ENCODE data around the gene KIAA1549.
A peak's percentile ranks its signal among the peaks of the same experiment; 100 is the strongest.
"Not testable (repeated sequence)": the region's sequence is repeated elsewhere in the genome, so short reads cannot be mapped to it uniquely, and the experiment has no call there.

KIAA1549 gene

GRCh38 chr7:138981332-138982203 is at the start of gene KIAA1549:
TSS of gene KIAA1549 (minus strand) at chr7:138981389. CDS start at chr7:138981269, 120 bp downstream.
- TF ChIP-seq EZH2phosphoT487 (conservative IDR thresholded peaks at IDR 0.05; ENCODE audit: low read length) (no peak), CTCF (IDR thresholded peaks at IDR 0.05; ENCODE audit: insufficient read depth, low read length, poor library complexity, severe bottlenecking) (no peak)
- H4K20me1 ChIP-seq (ENCODE audit: low read depth, low read length), result no peaks in the 10 kb centered on the region
- H3K27me3 ChIP-seq (ENCODE audit: low read length), result no peaks in the 10 kb centered on the region
- H3K79me2 ChIP-seq (ENCODE audit: insufficient read depth, low read length), result no peaks in the 10 kb centered on the region
- no peaks in the 10 kb centered on the region for H3K9me3 ChIP-seq (ENCODE audit: insufficient read depth, low read length)
- H3K4me2 ChIP-seq (ENCODE audit: low read depth, low read length, poor library complexity, severe bottlenecking), result peak within 1 kb of the TSS; percentile 60
- H3F3A ChIP-seq (ENCODE audit: insufficient read depth), result no peaks in the 10 kb centered on the region
- H3K27ac ChIP-seq (ENCODE audit: low read depth, low read length), result no peak within 1 kb of the TSS
- H3K9me2 ChIP-seq (replicated peaks; ENCODE audit: insufficient read depth, low read length), result no peaks in the 10 kb centered on the region
- peak within 1 kb of the TSS; percentile 38; the same call in 1 of the 2 replicates for H3K9ac ChIP-seq (ENCODE audit: low read length)
- no peaks in the 10 kb centered on the region for H3K36me3 ChIP-seq (ENCODE audit: low read length)
- H3K4me3 ChIP-seq (ENCODE audit: insufficient read depth, low read length, poor library complexity, severe bottlenecking), result peak within 1 kb of the TSS; percentile 52
- peak within 1 kb of the TSS; percentile 63 for H2AFZ ChIP-seq (ENCODE audit: low read depth, low read length, severe bottlenecking)

GRCh38 chr7:139029353-139029752 is 48.2 kb upstream of the KIAA1549 start:
- H3K4me3 ChIP-seq (ENCODE audit: insufficient read depth, low read length, poor library complexity, severe bottlenecking), result no peak overlapping the region
- TF ChIP-seq CTCF (IDR thresholded peaks at IDR 0.05; ENCODE audit: insufficient read depth, low read length, poor library complexity, severe bottlenecking) (no peak), EZH2phosphoT487 (conservative IDR thresholded peaks at IDR 0.05; ENCODE audit: low read length) (no peak)
- H3K36me3 ChIP-seq (ENCODE audit: low read length), result no peaks in the 10 kb centered on the region
- H2AFZ ChIP-seq (ENCODE audit: low read depth, low read length, severe bottlenecking), result no peak overlapping the region
- no peaks in the 10 kb centered on the region for H3F3A ChIP-seq (ENCODE audit: insufficient read depth)
- no peak overlapping the region for H3K4me2 ChIP-seq (ENCODE audit: low read depth, low read length, poor library complexity, severe bottlenecking)
- H3K27me3 ChIP-seq (ENCODE audit: low read length), result no peaks in the 10 kb centered on the region
- no peaks in the 10 kb centered on the region for H3K79me2 ChIP-seq (ENCODE audit: insufficient read depth, low read length)
- no peaks in the 10 kb centered on the region for H3K9me2 ChIP-seq (replicated peaks; ENCODE audit: insufficient read depth, low read length)
- no peak overlapping the region for H3K27ac ChIP-seq (ENCODE audit: low read depth, low read length)
- H4K20me1 ChIP-seq (ENCODE audit: low read depth, low read length), result no peaks in the 10 kb centered on the region
- no peak overlapping the region for H3K9ac ChIP-seq (ENCODE audit: low read length)
- no peaks in the 10 kb centered on the region for H3K9me3 ChIP-seq (ENCODE audit: insufficient read depth, low read length)

DNA sequence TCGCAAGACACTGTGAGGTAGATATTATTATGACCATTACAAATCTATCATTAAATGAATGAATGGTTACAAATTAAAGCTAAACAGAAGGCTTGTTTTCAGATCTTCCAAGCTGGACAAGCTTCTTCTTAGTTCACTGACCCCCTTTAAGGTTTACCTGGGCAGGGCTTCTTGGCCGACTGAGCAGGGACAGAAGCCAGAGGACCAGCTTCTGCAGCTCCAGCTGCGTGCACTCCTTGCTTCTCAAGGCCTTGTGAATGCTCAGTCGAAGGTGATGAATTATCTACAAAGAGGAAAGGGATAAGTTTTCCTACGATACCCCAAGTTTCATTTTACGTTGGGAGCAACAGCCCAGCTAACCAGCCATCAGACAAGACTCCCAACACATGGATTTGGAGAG is 45.4 kb upstream of the KIAA1549 start:
- Histone ChIP-seq H3K9me2 (replicated peaks; ENCODE audit: insufficient read depth, low read length) (no peaks in the 10 kb centered on the region), H3K4me3 (ENCODE audit: insufficient read depth, low read length, poor library complexity, severe bottlenecking) (no peak overlapping the region), H3F3A (ENCODE audit: insufficient read depth) (no peaks in the 10 kb centered on the region), H3K79me2 (ENCODE audit: insufficient read depth, low read length) (no peaks in the 10 kb centered on the region), H3K9me3 (ENCODE audit: insufficient read depth, low read length) (no peaks in the 10 kb centered on the region), H3K36me3 (ENCODE audit: low read length) (no peaks in the 10 kb centered on the region), H3K27me3 (ENCODE audit: low read length) (no peaks in the 10 kb centered on the region), H3K27ac (ENCODE audit: low read depth, low read length) (no peak overlapping the region), H3K4me2 (ENCODE audit: low read depth, low read length, poor library complexity, severe bottlenecking) (no peak overlapping the region), H2AFZ (ENCODE audit: low read depth, low read length, severe bottlenecking) (no peak overlapping the region), H3K9ac (ENCODE audit: low read length) (no peak overlapping the region), H4K20me1 (ENCODE audit: low read depth, low read length) (no peaks in the 10 kb centered on the region)
- TF ChIP-seq CTCF (IDR thresholded peaks at IDR 0.05; ENCODE audit: insufficient read depth, low read length, poor library complexity, severe bottlenecking) (no peak), EZH2phosphoT487 (conservative IDR thresholded peaks at IDR 0.05; ENCODE audit: low read length) (no peak)

GRCh38 chr7:139025861-139026260 is 44.7 kb upstream of the KIAA1549 start:
- H3K9me3 ChIP-seq (ENCODE audit: insufficient read depth, low read length); H3K9ac ChIP-seq (ENCODE audit: low read length); H3K4me2 ChIP-seq (ENCODE audit: low read depth, low read length, poor library complexity, severe bottlenecking); H3K36me3 ChIP-seq (ENCODE audit: low read length); H4K20me1 ChIP-seq (ENCODE audit: low read depth, low read length); H3K9me2 ChIP-seq (replicated peaks; ENCODE audit: insufficient read depth, low read length); H3K79me2 ChIP-seq (ENCODE audit: insufficient read depth, low read length); H3K4me3 ChIP-seq (ENCODE audit: insufficient read depth, low read length, poor library complexity, severe bottlenecking); H3K27me3 ChIP-seq (ENCODE audit: low read length); H3F3A ChIP-seq (ENCODE audit: insufficient read depth); H3K27ac ChIP-seq (ENCODE audit: low read depth, low read length); H2AFZ ChIP-seq (ENCODE audit: low read depth, low read length, severe bottlenecking): not testable (repeated sequence)
